ENCODE results near the gene DNAH8.

DNA sequence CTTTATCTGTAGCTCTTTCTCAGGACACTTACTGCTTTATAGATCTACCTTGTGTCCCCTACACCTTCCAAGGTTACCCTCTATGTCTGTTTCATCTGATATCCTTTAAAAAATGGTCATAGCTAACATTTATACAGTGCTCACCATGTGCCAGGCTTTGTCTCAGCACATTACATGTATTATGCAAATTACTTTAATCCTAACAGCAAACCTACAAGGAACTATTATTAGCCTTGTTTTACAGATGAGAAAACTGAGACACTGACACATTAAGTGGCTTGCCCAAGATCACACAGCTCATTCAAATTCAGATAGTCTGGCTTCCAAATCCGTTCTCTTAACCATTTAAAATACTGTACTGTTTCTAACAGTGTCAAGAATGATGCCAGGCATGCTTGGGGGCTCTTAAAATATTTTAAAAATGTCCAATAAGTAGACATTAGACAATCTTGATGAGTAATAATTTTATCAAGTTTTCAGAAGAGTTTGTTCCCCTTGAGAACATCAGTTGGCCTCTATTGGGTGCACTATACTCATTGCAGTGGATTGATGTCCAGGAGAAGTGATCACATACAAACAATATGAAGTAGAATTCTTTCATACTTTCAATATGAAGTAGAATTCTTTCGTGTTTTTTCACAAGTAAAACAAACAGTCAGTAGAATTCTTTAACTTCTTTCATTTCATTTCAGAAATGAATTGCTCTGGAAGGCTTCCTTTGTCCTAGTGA lies 69.6 kb downstream of the DNAH8 start:
- no peak for TF ChIP-seq EZH2 (IDR thresholded peaks at IDR 0.05; ENCODE audit: borderline replicate concordance, low read length)
- TF ChIP-seq, protein P1, sequence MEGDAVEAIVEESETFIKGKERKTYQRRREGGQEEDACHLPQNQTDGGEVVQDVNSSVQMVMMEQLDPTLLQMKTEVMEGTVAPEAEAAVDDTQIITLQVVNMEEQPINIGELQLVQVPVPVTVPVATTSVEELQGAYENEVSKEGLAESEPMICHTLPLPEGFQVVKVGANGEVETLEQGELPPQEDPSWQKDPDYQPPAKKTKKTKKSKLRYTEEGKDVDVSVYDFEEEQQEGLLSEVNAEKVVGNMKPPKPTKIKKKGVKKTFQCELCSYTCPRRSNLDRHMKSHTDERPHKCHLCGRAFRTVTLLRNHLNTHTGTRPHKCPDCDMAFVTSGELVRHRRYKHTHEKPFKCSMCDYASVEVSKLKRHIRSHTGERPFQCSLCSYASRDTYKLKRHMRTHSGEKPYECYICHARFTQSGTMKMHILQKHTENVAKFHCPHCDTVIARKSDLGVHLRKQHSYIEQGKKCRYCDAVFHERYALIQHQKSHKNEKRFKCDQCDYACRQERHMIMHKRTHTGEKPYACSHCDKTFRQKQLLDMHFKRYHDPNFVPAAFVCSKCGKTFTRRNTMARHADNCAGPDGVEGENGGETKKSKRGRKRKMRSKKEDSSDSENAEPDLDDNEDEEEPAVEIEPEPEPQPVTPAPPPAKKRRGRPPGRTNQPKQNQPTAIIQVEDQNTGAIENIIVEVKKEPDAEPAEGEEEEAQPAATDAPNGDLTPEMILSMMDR (conservative IDR thresholded peaks at IDR 0.05 in 1 of 2, IDR thresholded peaks at IDR 0.05 in 1 of 2; ENCODE audit: extremely low read depth in 1 of 2, insufficient read depth in 1 of 2, low read depth in 1 of 2, low read length in 2 of 2): no peak
